ENCODE data around the gene C19orf85.
A peak's percentile ranks its signal among the peaks of the same experiment; 100 is the strongest.

C19orf85 gene

GRCh38 chr19:55483706-55484592, 19.4 kb upstream of the C19orf85 start:
- no peak for TF ChIP-seq CTCF (IDR thresholded peaks at IDR 0.05)
- no peak for TF ChIP-seq ZFX (IDR thresholded peaks at IDR 0.05; ENCODE audit: borderline replicate concordance)
- peak overlapping the region; percentile 82 for H3K27ac ChIP-seq

GRCh38 chr19:55482967-55483705, 18.6 kb upstream of the C19orf85 start:
- H3K27ac ChIP-seq, result peak overlapping the region; percentile 82
- TF ChIP-seq ZFX (IDR thresholded peaks at IDR 0.05; ENCODE audit: borderline replicate concordance), result no peak
- TF ChIP-seq CTCF (IDR thresholded peaks at IDR 0.05), result no peak

- TF ChIP-seq CTCF (IDR thresholded peaks at IDR 0.05), result no peak
- TF ChIP-seq ZFX (IDR thresholded peaks at IDR 0.05; ENCODE audit: borderline replicate concordance), result no peak
- no peak overlapping the region for H3K27ac ChIP-seq
These were observed 17.8 kb upstream of the C19orf85 start for GRCh38 chr19:55482156-55482961.

- TF ChIP-seq ZFX (IDR thresholded peaks at IDR 0.05; ENCODE audit: borderline replicate concordance), result no peak
- no peak for TF ChIP-seq CTCF (IDR thresholded peaks at IDR 0.05)
- H3K27ac ChIP-seq, result no peak overlapping the region
These were observed 17.2 kb upstream of the C19orf85 start for GRCh38 chr19:55481794-55482155.

GRCh38 chr19:55481148-55481793, 16.7 kb upstream of the C19orf85 start:
- no peak overlapping the region for H3K27ac ChIP-seq
- TF ChIP-seq ZFX (IDR thresholded peaks at IDR 0.05; ENCODE audit: borderline replicate concordance) (no peak), CTCF (IDR thresholded peaks at IDR 0.05) (no peak)

GRCh38 chr19:55479451-55480230, 15.1 kb upstream of the C19orf85 start:
- H3K27ac ChIP-seq, result peak overlapping the region; percentile 29
- TF ChIP-seq CTCF (IDR thresholded peaks at IDR 0.05), result no peak
- no peak for TF ChIP-seq ZFX (IDR thresholded peaks at IDR 0.05; ENCODE audit: borderline replicate concordance)
